Measurements from ENCODE around the gene UBE2D1.

UBE2D1 gene

GRCh38 chr10:58352956-58353610 is 18.3 kb downstream of the UBE2D1 start:
- no peak for DNase-seq (ENCODE audit: extremely low spot score)
- CTCF ChIA-PET = interaction anchor here (1.1 to 1.9 kb wide), 4 partner anchors 32 to 133 kb away, joined by 3 to 6 read pairs (median 3); no protein-coding TSS in a partner anchor
- TF ChIP-seq CTCF (IDR thresholded peaks at IDR 0.05; ENCODE audit: control extremely low read depth, extremely low read depth, low read depth, missing control alignments) = no peak
- POLR2A ChIA-PET = no interaction called here

- ChIA-PET CTCF (interaction anchor here (2.5 kb wide), 1 partner anchor 8 kb away, joined by 10 read pairs; no protein-coding TSS in a partner anchor), POLR2A (no interaction called here)
- no peak for TF ChIP-seq CTCF (IDR thresholded peaks at IDR 0.05; ENCODE audit: control extremely low read depth, extremely low read depth, low read depth, missing control alignments)
- no peak for DNase-seq (ENCODE audit: extremely low spot score)
Observed at GRCh38 chr10:58356756-58357155, 21.9 kb downstream of the UBE2D1 start.

GRCh38 chr10:58358314-58358933 is 23.6 kb downstream of the UBE2D1 start:
- POLR2A ChIA-PET = no interaction called here
- no peak for DNase-seq (ENCODE audit: extremely low spot score)
- CTCF ChIA-PET = interaction anchor here (0.7 to 2.4 kb wide), 4 partner anchors 8 to 27 kb away, joined by 3 to 7 read pairs (median 3); partner anchors contain the start of gene TFAM
- no peak for TF ChIP-seq CTCF (IDR thresholded peaks at IDR 0.05; ENCODE audit: control extremely low read depth, extremely low read depth, low read depth, missing control alignments)

GRCh38 chr10:58358947-58359346 is 24.1 kb downstream of the UBE2D1 start:
- ChIA-PET CTCF (interaction anchor here (0.7 to 2.4 kb wide), 4 partner anchors 9 to 27 kb away, joined by 3 to 7 read pairs (median 3); partner anchors contain the start of gene TFAM), POLR2A (no interaction called here)
- TF ChIP-seq CTCF (IDR thresholded peaks at IDR 0.05; ENCODE audit: control extremely low read depth, extremely low read depth, low read depth, missing control alignments) = no peak
- no peak for DNase-seq (ENCODE audit: extremely low spot score)

GRCh38 chr10:58359541-58359940 is 24.7 kb downstream of the UBE2D1 start:
- CTCF ChIA-PET = interaction anchor here (0.8 to 2.4 kb wide), 5 partner anchors 8 to 26 kb away, joined by 3 to 7 read pairs (median 5); partner anchors contain the start of gene TFAM
- TF ChIP-seq CTCF (IDR thresholded peaks at IDR 0.05; ENCODE audit: control extremely low read depth, extremely low read depth, low read depth, missing control alignments) = no peak

GRCh38 chr10:58360412-58361004 is 25.7 kb downstream of the UBE2D1 start:
- no peak for TF ChIP-seq CTCF (IDR thresholded peaks at IDR 0.05; ENCODE audit: control extremely low read depth, extremely low read depth, low read depth, missing control alignments)
- POLR2A ChIA-PET = no interaction called here
- no peak for DNase-seq (ENCODE audit: extremely low spot score)
- CTCF ChIA-PET = interaction anchor here (1.2 to 2.4 kb wide), 3 partner anchors 9 to 25 kb away, joined by 5 to 7 read pairs (median 6); partner anchors contain the start of gene TFAM

More at GRCh38 chr10:58359541-58359940, 24.7 kb downstream of the UBE2D1 start:
- DNase-seq (ENCODE audit: extremely low spot score) = no peak
- POLR2A ChIA-PET = no interaction called here
